GM23338 (cell line): ENCODE measurements around the gene ATP10A. TPM values are rescaled to one million over a fixed set of nuclear protein-coding genes. Genes with fewer than 3 reads are reported as not detected.

Experiments
- ATAC-seq: fragments of 200-7000 bp; cut with Tn5 transposase; 3 replicates; pipeline ENCODE4 v1.9.1; 2020
- DNase-seq: peaks from one replicate; pipeline ENCODE4 v3.0.0-alpha.2; 2015; ENCODE audit warnings: low spot score
- H2AFZ ChIP-seq: fragments of 200-600 bp; sonication (generic); 2 replicates; pipeline ENCODE4 v1.8.0; 2016; ENCODE audit warnings: antibody characterized with exemption, mild to moderate bottlenecking, moderate library complexity
- H3F3A ChIP-seq: fragments of 200-600 bp; sonication (generic); replicated peaks from 2 replicates; pipeline ENCODE4 v1.8.0; 2017; ENCODE audit warnings: antibody characterized with exemption, mixed run types, low read depth
- H3K27ac ChIP-seq: fragments of 200-600 bp; sonication (generic); 2 replicates; pipeline ENCODE4 v1.6.1; 2016; ENCODE audit warnings: low read depth
- H3K27me3 ChIP-seq: fragments of 200-600 bp; sonication (generic); 2 replicates; pipeline ENCODE4 v1.8.0; 2016; ENCODE audit warnings: mild to moderate bottlenecking, mixed run types, moderate library complexity; ENCODE audit not compliant: insufficient read depth
- H3K36me3 ChIP-seq: fragments of 200-600 bp; sonication (generic); 2 replicates; pipeline ENCODE4 v1.8.0; 2016; ENCODE audit warnings: mild to moderate bottlenecking; ENCODE audit not compliant: insufficient read depth
- H3K4me1 ChIP-seq: fragments of 200-600 bp; sonication (generic); 2 replicates; pipeline ENCODE4 v1.8.0; 2016; ENCODE audit warnings: mild to moderate bottlenecking, moderate library complexity; ENCODE audit not compliant: insufficient read depth
- H3K4me2 ChIP-seq: fragments of 200-600 bp; sonication (generic); 2 replicates; pipeline ENCODE4 v1.7.1; 2017; ENCODE audit warnings: mixed run types
- H3K4me3 ChIP-seq: fragments of 200-600 bp; sonication (generic); 2 replicates; pipeline ENCODE4 v1.6.1; 2016; ENCODE audit warnings: mixed run types
- H3K79me2 ChIP-seq: fragments of 200-600 bp; sonication (generic); replicated peaks from 2 replicates; pipeline ENCODE4 v1.8.0; 2017; ENCODE audit warnings: mild to moderate bottlenecking; ENCODE audit not compliant: insufficient read depth
- H3K9me2 ChIP-seq: fragments of 200-600 bp; sonication (generic); 2 replicates; pipeline ENCODE4 v1.8.0; 2017; ENCODE audit not compliant: insufficient read depth
- H4K20me1 ChIP-seq: fragments of 200-600 bp; sonication (generic); replicated peaks from 2 replicates; pipeline ENCODE4 v1.8.0; 2017; ENCODE audit warnings: mild to moderate bottlenecking; ENCODE audit not compliant: insufficient read depth
- H3K27ac Mint-ChIP-seq: 2 replicates; pipeline ENCODE4 v1.8.0; 2020; ENCODE audit warnings: inconsistent platforms, mild to moderate bottlenecking, moderate library complexity, mixed read lengths
- H3K27me3 Mint-ChIP-seq: 3 replicates; pipeline ENCODE4 v1.8.0; 2022; ENCODE audit warnings: low read depth, mild to moderate bottlenecking, moderate library complexity, mixed read lengths, inconsistent platforms; ENCODE audit not compliant: insufficient read depth, poor library complexity
- H3K36me3 Mint-ChIP-seq: 3 replicates; pipeline ENCODE4 v1.8.0; 2021; ENCODE audit warnings: low read depth, mild to moderate bottlenecking, inconsistent platforms, moderate library complexity, mixed read lengths
- H3K4me1 Mint-ChIP-seq: 3 replicates; pipeline ENCODE4 v1.8.0; 2020; ENCODE audit warnings: mild to moderate bottlenecking, inconsistent platforms, mixed read lengths
- H3K4me3 Mint-ChIP-seq: 3 replicates; pipeline ENCODE4 v1.8.0; 2021; ENCODE audit warnings: moderate library complexity, mild to moderate bottlenecking, inconsistent platforms, mixed read lengths
- H3K9me3 Mint-ChIP-seq: 3 replicates; pipeline ENCODE4 v1.8.0; 2020; ENCODE audit warnings: moderate library complexity, mild to moderate bottlenecking, inconsistent platforms, mixed read lengths
- CREB1 ChIP-seq: fragments of 250-450 bp; sonication (Bioruptor Pico); IDR thresholded peaks from 2 replicates; pipeline ENCODE4 v1.5.0; 2020; ENCODE audit warnings: low read depth, mild to moderate bottlenecking, moderate library complexity
- CTCF ChIP-seq, 2 experiments: fragments of 200-600 bp in 1 of 2; sonication (generic) in 1 of 2; conservative IDR thresholded peaks; 2 replicates each; pipeline versions ENCODE4 v1.5.1 to v1.6.1; 2016 to 2017; ENCODE audit warnings: antibody characterized with exemption in 2 of 2, low read depth in 2 of 2, mild to moderate bottlenecking in 2 of 2, moderate library complexity in 1 of 2
- ETS1 ChIP-seq: IDR thresholded peaks from 2 replicates; pipeline ENCODE4 v1.6.1; 2016; ENCODE audit warnings: antibody characterized with exemption
- EZH2 ChIP-seq: fragments of 200-600 bp; sonication (generic); IDR thresholded peaks from one replicate; pipeline ENCODE4 v1.8.0; 2017; ENCODE audit warnings: antibody characterized with exemption, mild to moderate bottlenecking, low read depth; ENCODE audit not compliant: unreplicated experiment
- EZH2phosphoT487 ChIP-seq: fragments of 200-600 bp; sonication (generic); IDR thresholded peaks from one replicate; pipeline ENCODE4 v1.8.1; 2018; ENCODE audit warnings: antibody characterized with exemption; ENCODE audit not compliant: unreplicated experiment
- JUNB ChIP-seq: IDR thresholded peaks from one replicate; pipeline ENCODE4 v1.6.1; 2016; ENCODE audit warnings: antibody characterized with exemption; ENCODE audit not compliant: unreplicated experiment
- NANOG ChIP-seq: IDR thresholded peaks from 2 replicates; pipeline ENCODE4 v1.6.1; 2016; ENCODE audit warnings: antibody characterized with exemption, borderline replicate concordance
- POLR2AphosphoS5 ChIP-seq: IDR thresholded peaks from 2 replicates; pipeline ENCODE4 v1.6.1; 2016; ENCODE audit warnings: antibody characterized with exemption, low read depth
- STAT1 ChIP-seq: IDR thresholded peaks from one replicate; pipeline ENCODE4 v1.6.1; 2016; ENCODE audit warnings: antibody characterized with exemption; ENCODE audit not compliant: unreplicated experiment
- ZNF462 ChIP-seq: fragments of 250-450 bp; sonication (Bioruptor Pico); IDR thresholded peaks from 2 replicates; pipeline ENCODE4 v1.5.0; 2020; ENCODE audit warnings: mild to moderate bottlenecking, moderate library complexity
- polyA plus RNA-seq: library from polyadenylated mRNA; unstranded; fragments of >200 nt; fragmentation: Nextera tagmentation; extraction: Ambion mirVana; gene quantifications from 2 replicates; pipeline ENCODE4 v1.2.1, GENCODE V29; 2016
- total RNA-seq: library from RNA; depleted of rRNA; stranded (reverse); fragments of >200 nt; shearing (Covaris generic); gene quantifications from 2 replicates; pipeline ENCODE4 v1.2.3, GENCODE V29; 2014

Gene ATP10A
- total and polyA plus RNA-seq, 2 experiments from 2014 or later: 0.36 to 5.6 TPM

GRCh38 chr15:25876231-25877140 lies 13.4 kb upstream of the ATP10A start:
- no peak overlapping the region for H3K27ac ChIP-seq
- no peak overlapping the region for H2AFZ ChIP-seq

More at GRCh38 chr15:25876231-25877140, 13.4 kb upstream of the ATP10A start:
- H3K4me1 Mint-ChIP-seq: no peaks in the 10 kb centered on the region
- DNase-seq: no peak
- Histone ChIP-seq H3K4me3 (no peak overlapping the region), H3K9me2 (no peaks in the 10 kb centered on the region), H3F3A (no peaks in the 10 kb centered on the region), H3K4me1 (no peaks in the 10 kb centered on the region), H3K27me3 (no peaks in the 10 kb centered on the region), H3K4me2 (no peak overlapping the region), H3K36me3 (no peaks in the 10 kb centered on the region), H3K79me2 (no peaks in the 10 kb centered on the region), H4K20me1 (no peaks in the 10 kb centered on the region)
- H3K27me3 Mint-ChIP-seq: peaks cover 4% of the 10 kb centered on the region
- no peaks in the 10 kb centered on the region for H3K36me3 Mint-ChIP-seq
- H3K27ac Mint-ChIP-seq: no peak overlapping the region
- no peak for ATAC-seq
- peaks cover under 1% of the 10 kb centered on the region; the same call in 1 of the 3 replicates for H3K9me3 Mint-ChIP-seq
- no peak overlapping the region for H3K4me3 Mint-ChIP-seq
- TF ChIP-seq EZH2: no peak
- no peak for TF ChIP-seq JUNB
- no peak for TF ChIP-seq STAT1
- no peak for TF ChIP-seq CTCF (conservative IDR thresholded peaks at IDR 0.05; ENCODE audit: low read depth in 2 of 2)
- TF ChIP-seq ETS1: no peak
- no peak for TF ChIP-seq NANOG
- no peak for TF ChIP-seq CREB1 (CRISPR knock-in tag)
- TF ChIP-seq EZH2phosphoT487: no peak
- TF ChIP-seq POLR2AphosphoS5: no peak
- no peak for TF ChIP-seq ZNF462 (CRISPR knock-in tag)
